Thyroid gland (tissue), 4 donors: ENCODE measurements around the gene OGFRL1.

ENCODE experiments used
- CTCF ChIP-seq, 6 experiments: fragments of 200-600 bp in 3 of 6; fragments of 450-650 bp in 3 of 6; sonication (generic) in 3 of 6; IDR thresholded peaks; one replicate each; pipeline ENCODE4 v1.5.1; 2016 to 2019; ENCODE audit warnings: antibody characterized with exemption in 6 of 6, mild to moderate bottlenecking in 2 of 6, inconsistent platforms in 1 of 6, moderate library complexity in 1 of 6
- POLR2A ChIP-seq, 2 donors: fragments of 450-650 bp; IDR thresholded peaks; one replicate each; pipeline ENCODE4 v1.6.1; 2017; ENCODE audit warnings: antibody characterized with exemption in 2 of 2, mild to moderate bottlenecking in 2 of 2, moderate library complexity in 1 of 2

- TF ChIP-seq CTCF (IDR thresholded peaks at IDR 0.05) (no peak), POLR2A (IDR thresholded peaks at IDR 0.05) (no peak)
These were observed 62.6 kb downstream of the OGFRL1 start for GRCh38 chr6:71351190-71351589.
